ENCODE data around the gene ANKMY1.

Gene ANKMY1

DNA sequence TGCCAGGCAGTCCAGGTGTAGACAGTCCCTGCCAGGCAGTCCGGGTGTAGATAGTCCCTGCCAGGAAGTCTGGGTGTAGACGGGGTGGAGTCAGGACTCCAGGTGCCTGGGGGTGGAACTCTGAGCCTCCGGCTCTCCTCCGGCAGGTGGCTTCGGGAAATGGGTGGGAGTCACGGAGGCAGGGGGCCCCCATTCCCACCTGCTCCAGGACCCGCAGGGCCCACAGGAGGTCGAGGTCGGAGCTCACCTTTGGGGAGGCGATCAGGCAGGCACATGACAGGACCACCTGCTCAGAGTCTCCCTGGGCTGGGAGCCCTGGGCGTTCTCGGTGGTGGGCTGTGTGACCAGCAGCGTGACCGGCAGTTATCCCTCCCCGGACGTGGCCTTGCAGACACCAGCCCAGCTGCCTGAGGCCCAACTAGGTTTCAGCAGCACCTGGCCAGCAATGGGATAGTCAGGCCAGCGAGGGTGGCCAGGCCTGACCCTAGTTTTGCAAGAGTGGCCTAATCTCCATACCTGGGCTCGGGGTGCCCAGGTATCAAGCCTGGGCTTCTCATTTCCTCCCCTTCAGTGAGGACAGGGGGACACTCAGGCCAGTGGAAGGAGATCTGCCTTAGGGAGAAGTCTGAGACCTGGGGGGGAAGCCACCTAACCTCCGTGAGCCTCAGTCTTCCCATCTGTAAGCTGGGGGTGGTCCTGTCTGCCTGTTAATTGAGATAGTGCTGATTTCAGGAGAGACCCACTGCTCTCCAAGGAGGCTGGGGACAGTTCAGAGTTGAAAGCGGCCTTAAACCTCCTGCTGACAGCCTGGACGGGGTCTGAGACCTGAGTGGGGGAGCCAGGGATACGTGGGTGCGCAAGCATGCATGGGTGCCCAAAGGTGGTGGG, 109.2 kb downstream of the ANKMY1 start:
- H3K4me3 ChIP-seq (replicated peaks; ENCODE audit: low read depth, low read length) = no peak overlapping the region
- no peak for DNase-seq (ENCODE audit: low read depth)
- TF ChIP-seq, protein P1, sequence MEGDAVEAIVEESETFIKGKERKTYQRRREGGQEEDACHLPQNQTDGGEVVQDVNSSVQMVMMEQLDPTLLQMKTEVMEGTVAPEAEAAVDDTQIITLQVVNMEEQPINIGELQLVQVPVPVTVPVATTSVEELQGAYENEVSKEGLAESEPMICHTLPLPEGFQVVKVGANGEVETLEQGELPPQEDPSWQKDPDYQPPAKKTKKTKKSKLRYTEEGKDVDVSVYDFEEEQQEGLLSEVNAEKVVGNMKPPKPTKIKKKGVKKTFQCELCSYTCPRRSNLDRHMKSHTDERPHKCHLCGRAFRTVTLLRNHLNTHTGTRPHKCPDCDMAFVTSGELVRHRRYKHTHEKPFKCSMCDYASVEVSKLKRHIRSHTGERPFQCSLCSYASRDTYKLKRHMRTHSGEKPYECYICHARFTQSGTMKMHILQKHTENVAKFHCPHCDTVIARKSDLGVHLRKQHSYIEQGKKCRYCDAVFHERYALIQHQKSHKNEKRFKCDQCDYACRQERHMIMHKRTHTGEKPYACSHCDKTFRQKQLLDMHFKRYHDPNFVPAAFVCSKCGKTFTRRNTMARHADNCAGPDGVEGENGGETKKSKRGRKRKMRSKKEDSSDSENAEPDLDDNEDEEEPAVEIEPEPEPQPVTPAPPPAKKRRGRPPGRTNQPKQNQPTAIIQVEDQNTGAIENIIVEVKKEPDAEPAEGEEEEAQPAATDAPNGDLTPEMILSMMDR (IDR thresholded peaks at IDR 0.05; ENCODE audit: low read length, missing control alignments) = no peak

DNA sequence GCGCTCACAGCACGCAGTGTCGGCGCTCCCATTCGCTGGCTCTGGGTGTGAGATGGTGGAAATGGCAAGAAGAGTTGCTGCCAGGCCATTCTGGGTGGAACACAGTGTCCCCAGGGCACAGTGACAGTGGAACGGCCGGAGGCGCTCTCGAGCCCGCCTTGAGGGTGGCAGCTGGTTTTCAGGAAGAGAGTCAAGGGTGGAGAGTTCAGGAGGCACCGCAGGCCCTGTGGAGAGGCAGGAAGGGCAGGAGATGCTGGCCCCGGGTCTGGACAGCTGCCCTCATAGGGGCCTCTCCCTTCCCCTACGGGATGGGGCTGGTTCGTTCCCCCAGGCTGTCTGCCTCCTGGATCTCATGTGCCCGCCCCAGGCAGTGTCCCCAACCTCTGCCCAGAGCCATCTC, 109.9 kb downstream of the ANKMY1 start:
- TF ChIP-seq, protein P1 (IDR thresholded peaks at IDR 0.05; ENCODE audit: low read length, missing control alignments) = no peak
- H3K4me3 ChIP-seq (replicated peaks; ENCODE audit: low read depth, low read length) = no peak overlapping the region
- no peak for DNase-seq (ENCODE audit: low read depth)

DNA sequence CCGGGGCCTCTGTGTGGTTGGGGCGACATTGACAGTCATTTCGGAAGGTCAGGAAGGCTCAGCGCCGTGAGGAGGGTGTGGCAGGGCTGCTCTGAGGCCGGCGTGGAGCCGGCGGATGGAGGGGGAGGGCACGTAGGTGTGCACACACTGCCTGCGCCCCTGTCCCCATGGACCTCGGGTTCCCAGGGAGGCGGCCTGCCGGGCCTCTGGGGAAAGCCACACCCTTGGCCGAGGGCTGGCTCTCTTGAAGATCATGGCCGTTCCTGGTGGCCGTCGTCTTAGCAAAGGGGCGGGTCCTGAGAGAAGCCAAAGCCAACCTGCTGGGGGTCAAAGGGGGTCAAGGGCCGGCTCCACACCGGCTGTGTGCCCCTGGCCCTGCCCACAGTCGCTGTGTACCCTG, 110.5 kb downstream of the ANKMY1 start:
- H3K4me3 ChIP-seq (replicated peaks; ENCODE audit: low read depth, low read length) = no peak overlapping the region
- DNase-seq (ENCODE audit: low read depth) = no peak
- TF ChIP-seq, protein P1 (IDR thresholded peaks at IDR 0.05; ENCODE audit: low read length, missing control alignments) = no peak

DNA sequence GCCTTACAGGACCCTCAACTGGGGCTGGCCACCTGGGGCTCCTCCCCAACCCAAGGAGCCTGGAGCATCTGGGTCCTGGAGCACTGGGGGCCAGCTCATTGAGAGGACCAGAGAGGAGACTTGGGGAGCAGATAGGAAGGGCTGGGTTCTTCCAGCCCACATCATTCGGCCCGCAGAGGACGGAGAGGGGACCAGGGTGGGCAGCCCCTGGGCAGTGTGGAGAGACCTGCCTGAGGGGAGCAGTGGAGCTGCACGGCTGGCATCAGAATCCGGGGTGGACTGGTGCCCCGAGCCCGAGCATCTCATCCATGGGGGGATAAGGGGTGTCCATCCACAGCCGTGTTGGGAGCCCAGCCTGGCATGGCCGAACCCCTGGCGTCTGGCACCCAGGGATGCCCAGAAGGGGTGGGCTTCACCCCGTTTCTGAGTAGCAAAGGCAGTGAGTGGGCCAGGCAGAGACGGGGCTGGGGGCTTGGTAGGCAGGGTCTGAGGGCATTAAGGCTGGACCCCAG, 111.1 kb downstream of the ANKMY1 start:
- TF ChIP-seq, protein P1 (IDR thresholded peaks at IDR 0.05; ENCODE audit: low read length, missing control alignments) = no peak

DNA sequence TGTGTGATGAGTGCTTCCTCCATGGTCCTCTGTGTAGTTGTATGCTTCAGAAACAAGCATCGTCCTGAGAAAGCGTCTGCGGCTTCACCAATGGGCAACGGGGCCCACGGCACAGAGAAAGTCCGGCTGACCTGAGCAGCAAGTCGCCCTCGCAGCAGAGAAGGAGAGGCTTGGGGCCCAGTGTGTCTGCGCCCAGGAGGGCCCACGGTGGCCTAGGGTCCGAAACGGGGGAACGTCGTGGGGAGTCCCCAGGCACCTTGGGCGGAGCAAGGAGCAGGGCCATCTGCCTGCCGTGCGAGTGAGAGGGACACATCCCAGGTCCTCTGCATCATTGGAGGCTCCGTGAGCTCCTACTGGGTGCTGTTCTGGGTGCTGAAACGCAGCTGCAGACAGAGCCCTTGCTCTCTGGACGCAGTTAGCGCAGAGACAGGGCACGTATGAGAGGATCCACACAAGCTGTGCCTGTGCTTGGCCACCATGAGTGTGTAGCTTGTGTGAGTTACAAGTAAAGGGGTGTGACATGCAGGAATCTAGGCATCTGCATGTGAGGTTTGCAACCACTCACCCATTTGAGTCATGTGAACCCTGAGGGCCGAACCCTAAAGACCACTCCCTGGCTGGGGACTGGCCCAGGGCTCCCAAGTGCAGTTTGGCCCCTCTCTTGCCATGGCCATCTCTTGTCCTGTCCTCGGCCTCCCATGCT, 111.7 kb downstream of the ANKMY1 start:
- TF ChIP-seq, protein P1 (IDR thresholded peaks at IDR 0.05; ENCODE audit: low read length, missing control alignments) = no peak
- DNase-seq (ENCODE audit: low read depth) = no peak

More for the DNA sequence above, 111.1 kb downstream of the ANKMY1 start:
- H3K4me3 ChIP-seq (replicated peaks; ENCODE audit: low read depth, low read length) = no peak overlapping the region
- DNase-seq (ENCODE audit: low read depth) = no peak

DNA sequence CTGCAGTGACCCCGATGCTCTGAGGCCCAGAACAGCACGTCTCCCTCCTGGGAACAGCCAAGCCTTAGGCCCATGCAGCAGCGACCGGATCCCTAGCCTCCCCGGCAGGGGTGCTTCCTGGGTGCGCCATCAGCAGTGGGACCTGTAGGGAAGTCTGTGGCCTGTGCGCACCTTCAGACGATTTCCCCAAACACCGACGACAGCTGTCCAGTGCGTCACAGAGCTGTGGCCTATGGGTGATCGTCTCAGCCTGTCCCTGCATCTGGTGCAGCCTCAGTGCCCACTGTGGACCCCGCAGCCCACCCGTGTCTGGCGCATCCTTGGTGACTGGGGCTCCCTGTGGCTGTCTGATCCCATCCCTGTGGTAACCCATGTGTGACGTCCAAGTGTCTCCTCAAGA, 113.3 kb downstream of the ANKMY1 start:
- no peak overlapping the region for H3K4me3 ChIP-seq (replicated peaks; ENCODE audit: low read depth, low read length)
- DNase-seq (ENCODE audit: low read depth) = no peak
- TF ChIP-seq, protein P1 (IDR thresholded peaks at IDR 0.05; ENCODE audit: low read length, missing control alignments) = no peak

More for the DNA sequence above, 111.7 kb downstream of the ANKMY1 start:
- H3K4me3 ChIP-seq (replicated peaks; ENCODE audit: low read depth, low read length) = no peak overlapping the region
